Activated CD4-positive, alpha-beta T cell treated with anti-CD3 and anti-CD28 coated beads for 1 hour (primary cell): Measurements from ENCODE around the gene RGL3.
"Not testable (repeated sequence)": the region's sequence is repeated elsewhere in the genome, so short reads cannot be mapped to it uniquely, and the experiment has no call there.

Source experiments
- DNase-seq: peaks from one replicate; pipeline ENCODE4 v3.0.0-alpha.2; 2020

RGL3 gene

GRCh38 chr19:11418094-11418548 lies 993 bp downstream of the RGL3 start:
- DNase-seq = no peak

GRCh38 chr19:11416346-11417052 lies 2.6 kb downstream of the RGL3 start:
- DNase-seq = no peak

GRCh38 chr19:11414544-11414943 lies 4.6 kb downstream of the RGL3 start:
- DNase-seq = no peak

GRCh38 chr19:11410682-11411081 lies 8.4 kb downstream of the RGL3 start:
- DNase-seq = no peak

- DNase-seq = no peak
Observed at GRCh38 chr19:11408591-11408990, 10.5 kb downstream of the RGL3 start.

GRCh38 chr19:11406703-11407236 lies 12.3 kb downstream of the RGL3 start:
- not testable (repeated sequence) for DNase-seq

GRCh38 chr19:11405846-11406643 lies 13.1 kb downstream of the RGL3 start:
- DNase-seq = peak; percentile 34

GRCh38 chr19:11404588-11405222 lies 14.4 kb downstream of the RGL3 start:
- DNase-seq = no peak

- DNase-seq = no peak
Observed at GRCh38 chr19:11401808-11402543, 17.1 kb downstream of the RGL3 start.

- DNase-seq = no peak
Observed at GRCh38 chr19:11400798-11401197, 18.3 kb downstream of the RGL3 start.

- no peak for DNase-seq
Observed at GRCh38 chr19:11399667-11400066, 19.4 kb downstream of the RGL3 start.

- DNase-seq = no peak
Observed at GRCh38 chr19:11397089-11397610, 22.0 kb downstream of the RGL3 start.

GRCh38 chr19:11390933-11391680 lies 28.0 kb downstream of the RGL3 start:
- DNase-seq = no peak

- no peak for DNase-seq
Observed at GRCh38 chr19:11390359-11390758, 28.8 kb downstream of the RGL3 start.

GRCh38 chr19:11387162-11388034 lies 31.7 kb downstream of the RGL3 start:
- no peak for DNase-seq

- no peak for DNase-seq
Observed at GRCh38 chr19:11384778-11385129, 34.4 kb downstream of the RGL3 start.

- no peak for DNase-seq
Observed at GRCh38 chr19:11383706-11384048, 35.4 kb downstream of the RGL3 start.

- DNase-seq = no peak
Observed at GRCh38 chr19:11382898-11383705, 36.0 kb downstream of the RGL3 start.

- DNase-seq = peak; percentile 95
Observed at GRCh38 chr19:11380653-11381537, 38.2 kb downstream of the RGL3 start.
